GM19455 (cell line): ENCODE results near the gene TMEM128.
"Not testable (repeated sequence)": the region's sequence is repeated elsewhere in the genome, so short reads cannot be mapped to it uniquely, and the experiment has no call there.

Experiments
- ATAC-seq: cut with Tn5 transposase; IDR thresholded peaks from one replicate; pipeline ENCODE4 v1.9.1; 2021; ENCODE audit not compliant: unreplicated experiment

The TMEM128 gene

GRCh38 chr4:4248029-4248884 is at the start of gene TMEM128:
Gene TMEM128 (minus strand): TSS chr4:4248223. CDS start chr4:4248202, 21 bp downstream.
- ATAC-seq, result peak; percentile 97

- no peak for ATAC-seq
Observed at GRCh38 chr4:4296283-4296846, 48.3 kb upstream of the TMEM128 start.

GRCh38 chr4:4293279-4293678 is 45.3 kb upstream of the TMEM128 start:
- ATAC-seq, result no peak

- peak; percentile 74 for ATAC-seq
Observed at GRCh38 chr4:4289941-4290850, 42.2 kb upstream of the TMEM128 start, which contains the start of the genes LYAR and ZBTB49. Gene LYAR (minus strand): TSS chr4:4290154. CDS start chr4:4283742, 6,412 bp downstream. Gene ZBTB49 (plus strand): TSS chr4:4290251. CDS start chr4:4299946, 9,695 bp downstream.

- ATAC-seq, result peak; percentile 30
Observed at GRCh38 chr4:4289597-4289940, 41.5 kb upstream of the TMEM128 start.

GRCh38 chr4:4289055-4289454 is 41.0 kb upstream of the TMEM128 start:
- ATAC-seq, result no peak

- no peak for ATAC-seq
Observed at GRCh38 chr4:4288098-4288497, 40.1 kb upstream of the TMEM128 start.

GRCh38 chr4:4284827-4285618 is 37.0 kb upstream of the TMEM128 start:
- no peak for ATAC-seq

GRCh38 chr4:4281787-4282186 is 33.8 kb upstream of the TMEM128 start:
- no peak for ATAC-seq

- ATAC-seq, result no peak
Observed at GRCh38 chr4:4277531-4277930, 29.5 kb upstream of the TMEM128 start.

GRCh38 chr4:4274226-4274625 is 26.2 kb upstream of the TMEM128 start:
- ATAC-seq, result no peak

- no peak for ATAC-seq
Observed at GRCh38 chr4:4271912-4272311, 23.9 kb upstream of the TMEM128 start.

GRCh38 chr4:4270529-4270928 is 22.5 kb upstream of the TMEM128 start:
- ATAC-seq, result no peak

GRCh38 chr4:4269856-4270255 is 21.8 kb upstream of the TMEM128 start:
- no peak for ATAC-seq

GRCh38 chr4:4269331-4269731 is 21.3 kb upstream of the TMEM128 start:
- no peak for ATAC-seq

- no peak for ATAC-seq
Observed at GRCh38 chr4:4268776-4269175, 20.8 kb upstream of the TMEM128 start.

GRCh38 chr4:4267981-4268380 is 20.0 kb upstream of the TMEM128 start:
- ATAC-seq, result no peak

GRCh38 chr4:4260185-4260751 is 12.2 kb upstream of the TMEM128 start:
- no peak for ATAC-seq

GRCh38 chr4:4259484-4260100 is 11.6 kb upstream of the TMEM128 start:
- no peak for ATAC-seq

- ATAC-seq, result not testable (repeated sequence)
Observed at GRCh38 chr4:4257705-4258104, 9.7 kb upstream of the TMEM128 start.
